Measurements from ENCODE around the gene FUOM.
A peak's percentile ranks its signal among the peaks of the same experiment; 100 is the strongest.

DNA sequence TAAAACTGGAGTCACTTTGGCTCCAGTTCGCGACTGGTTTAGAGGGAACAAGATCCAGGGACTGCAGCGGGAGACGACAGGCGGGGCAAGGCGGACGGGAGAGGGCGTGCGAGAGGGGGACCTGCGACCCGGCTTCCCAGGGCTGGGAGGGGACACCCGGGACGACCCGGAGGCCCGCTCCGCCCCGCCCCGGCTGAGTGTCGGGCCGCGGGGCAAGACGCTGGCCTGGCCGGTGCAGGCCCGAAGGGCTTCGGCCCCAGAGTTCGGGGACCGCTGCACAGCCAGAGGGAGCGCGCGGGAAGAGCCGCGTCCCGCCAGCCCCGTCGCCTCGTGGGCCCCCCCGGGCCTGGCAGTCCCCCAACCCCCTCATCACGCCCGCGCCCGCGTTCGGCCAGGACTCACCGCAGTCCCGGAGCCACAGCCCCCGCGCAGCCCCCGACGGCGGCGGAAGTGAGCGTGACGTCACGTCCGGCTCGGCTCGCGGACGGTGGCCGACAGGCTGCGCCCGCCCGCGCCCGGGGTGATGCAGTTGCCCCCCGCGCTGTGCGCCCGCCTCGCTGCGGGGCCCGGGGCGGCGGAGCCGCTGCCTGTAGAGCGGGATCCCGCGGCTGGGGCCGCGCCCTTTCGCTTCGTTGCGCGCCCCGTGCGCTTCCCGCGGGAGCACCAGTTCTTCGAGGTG is 49.3 kb downstream of the FUOM start, which contains the start of the genes TUBGCP2 and ZNF511:
- TF ChIP-seq, protein P1, sequence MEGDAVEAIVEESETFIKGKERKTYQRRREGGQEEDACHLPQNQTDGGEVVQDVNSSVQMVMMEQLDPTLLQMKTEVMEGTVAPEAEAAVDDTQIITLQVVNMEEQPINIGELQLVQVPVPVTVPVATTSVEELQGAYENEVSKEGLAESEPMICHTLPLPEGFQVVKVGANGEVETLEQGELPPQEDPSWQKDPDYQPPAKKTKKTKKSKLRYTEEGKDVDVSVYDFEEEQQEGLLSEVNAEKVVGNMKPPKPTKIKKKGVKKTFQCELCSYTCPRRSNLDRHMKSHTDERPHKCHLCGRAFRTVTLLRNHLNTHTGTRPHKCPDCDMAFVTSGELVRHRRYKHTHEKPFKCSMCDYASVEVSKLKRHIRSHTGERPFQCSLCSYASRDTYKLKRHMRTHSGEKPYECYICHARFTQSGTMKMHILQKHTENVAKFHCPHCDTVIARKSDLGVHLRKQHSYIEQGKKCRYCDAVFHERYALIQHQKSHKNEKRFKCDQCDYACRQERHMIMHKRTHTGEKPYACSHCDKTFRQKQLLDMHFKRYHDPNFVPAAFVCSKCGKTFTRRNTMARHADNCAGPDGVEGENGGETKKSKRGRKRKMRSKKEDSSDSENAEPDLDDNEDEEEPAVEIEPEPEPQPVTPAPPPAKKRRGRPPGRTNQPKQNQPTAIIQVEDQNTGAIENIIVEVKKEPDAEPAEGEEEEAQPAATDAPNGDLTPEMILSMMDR (conservative IDR thresholded peaks at IDR 0.05; ENCODE audit: low read depth, low read length) = 0 out of 2 replicates have a peak, but pooled peaks have one; percentile 19
- TF ChIP-seq POLR2A (IDR thresholded peaks at IDR 0.05; ENCODE audit: low read depth, low read length) = peak; percentile 83
